Activated naive CD4-positive, alpha-beta T cell treated with anti-CD3 and anti-CD28 coated beads, Interleukin-2, amount 50 U/mL, for 24 hours (primary cell): ENCODE data around the gene KRTAP10-11.
"Not testable (repeated sequence)": the region's sequence is repeated elsewhere in the genome, so short reads cannot be mapped to it uniquely, and the experiment has no call there.

Source experiments
- H3K27ac Mint-ChIP-seq: one replicate; pipeline ENCODE4 v1.8.0; 2021; ENCODE audit warnings: mild to moderate bottlenecking, mixed read lengths
- H3K27me3 Mint-ChIP-seq: one replicate; pipeline ENCODE4 v1.8.0; 2021; ENCODE audit warnings: mixed read lengths
- H3K36me3 Mint-ChIP-seq: one replicate; pipeline ENCODE4 v1.8.0; 2021; ENCODE audit warnings: mixed read lengths
- H3K4me1 Mint-ChIP-seq: one replicate; pipeline ENCODE4 v1.8.0; 2021; ENCODE audit warnings: mixed read lengths
- H3K4me3 Mint-ChIP-seq: one replicate; pipeline ENCODE4 v1.8.0; 2021; ENCODE audit warnings: mild to moderate bottlenecking, mixed read lengths
- H3K9me3 Mint-ChIP-seq: one replicate; pipeline ENCODE4 v1.8.0; 2021; ENCODE audit warnings: mixed read lengths

The KRTAP10-11 gene

GRCh38 chr21:44626673-44627143 lies 19.5 kb upstream of the KRTAP10-11 start, which contains the start of gene KRTAP10-9:
TSS of gene KRTAP10-9 (plus strand) at chr21:44627093. CDS start at chr21:44627172, 79 bp downstream.
- H3K9me3 Mint-ChIP-seq = peaks cover 42% of the 10 kb centered on the region
- no peak within 1 kb of the TSS for H3K4me3 Mint-ChIP-seq
- peaks cover 22% of the 10 kb centered on the region for H3K36me3 Mint-ChIP-seq
- H3K27me3 Mint-ChIP-seq = no peaks in the 10 kb centered on the region
- peak within 1 kb of the TSS; percentile 59 for H3K27ac Mint-ChIP-seq
- peaks cover 38% of the 10 kb centered on the region for H3K4me1 Mint-ChIP-seq

GRCh38 chr21:44627181-44627822 lies 18.9 kb upstream of the KRTAP10-11 start:
- peaks cover 22% of the 10 kb centered on the region for H3K36me3 Mint-ChIP-seq
- H3K4me1 Mint-ChIP-seq = peaks cover 38% of the 10 kb centered on the region
- H3K27ac Mint-ChIP-seq = peak overlapping the region; percentile 59
- H3K9me3 Mint-ChIP-seq = peaks cover 42% of the 10 kb centered on the region
- H3K4me3 Mint-ChIP-seq, H3K27me3 Mint-ChIP-seq: not testable (repeated sequence)

DNA sequence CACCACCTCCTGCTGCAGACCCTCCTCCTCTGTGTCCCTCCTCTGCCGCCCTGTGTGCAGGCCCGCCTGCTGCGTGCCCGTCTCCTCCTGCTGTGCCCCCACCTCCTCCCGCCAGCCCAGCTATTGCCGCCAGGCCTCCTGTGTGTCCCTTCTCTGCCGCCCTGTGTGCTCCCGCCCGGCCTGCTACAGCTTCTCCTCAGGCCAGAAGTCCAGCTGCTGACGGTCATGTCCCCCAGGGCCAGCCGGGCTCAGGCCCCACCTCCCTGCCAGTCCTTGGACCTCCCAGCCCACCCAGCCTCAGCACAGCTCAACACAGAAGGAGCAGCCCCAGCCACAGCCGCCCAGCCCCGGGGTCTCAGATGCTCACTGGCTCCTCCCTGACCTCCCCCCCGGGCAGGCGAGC lies 18.4 kb upstream of the KRTAP10-11 start:
- H3K4me3 Mint-ChIP-seq, H3K27ac Mint-ChIP-seq, H3K27me3 Mint-ChIP-seq: not testable (repeated sequence)
- Mint-ChIP-seq H3K9me3 (peaks cover 37% of the 10 kb centered on the region), H3K4me1 (peaks cover 38% of the 10 kb centered on the region), H3K36me3 (peaks cover 18% of the 10 kb centered on the region)

DNA sequence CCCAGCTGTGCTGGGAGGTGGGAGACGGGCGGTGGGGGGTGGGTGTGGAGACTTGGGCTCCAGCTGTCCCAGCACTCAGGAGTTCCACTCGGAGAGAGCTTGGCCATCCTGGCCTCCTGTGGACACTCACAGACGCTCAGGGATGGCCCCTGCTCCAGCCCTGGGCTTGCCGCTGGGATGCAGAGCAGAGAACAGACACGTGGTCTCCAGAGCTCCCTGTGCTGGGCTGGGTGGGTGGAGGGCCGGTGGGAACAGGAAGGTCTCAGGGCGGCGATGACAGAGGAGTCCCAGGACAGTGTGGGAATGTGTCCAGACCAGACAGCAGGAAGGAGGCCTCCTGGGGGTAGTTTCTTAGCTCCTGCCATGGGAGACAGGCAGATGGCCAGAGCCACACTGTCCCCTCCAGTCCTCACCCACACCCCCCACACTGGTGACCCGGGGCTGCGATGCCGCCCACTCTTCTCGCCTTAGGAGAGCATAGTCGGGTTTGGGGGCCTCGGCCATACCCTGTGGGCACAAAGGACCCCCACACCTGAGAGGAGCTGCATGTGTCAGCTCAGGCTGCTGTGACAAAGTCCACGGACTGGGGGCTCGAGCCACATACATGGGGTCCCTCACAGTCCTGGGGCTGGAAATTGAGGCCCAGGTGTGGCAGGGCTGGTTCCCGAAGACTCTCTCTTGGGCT lies 17.4 kb upstream of the KRTAP10-11 start:
- no peaks in the 10 kb centered on the region for H3K27me3 Mint-ChIP-seq
- peaks cover 15% of the 10 kb centered on the region for H3K36me3 Mint-ChIP-seq
- H3K27ac Mint-ChIP-seq = no peak overlapping the region
- peaks cover 37% of the 10 kb centered on the region for H3K9me3 Mint-ChIP-seq
- H3K4me1 Mint-ChIP-seq = peaks cover 38% of the 10 kb centered on the region
- H3K4me3 Mint-ChIP-seq = no peak overlapping the region

- Mint-ChIP-seq H3K36me3 (peaks cover 13% of the 10 kb centered on the region), H3K9me3 (peaks cover 33% of the 10 kb centered on the region), H3K27me3 (no peaks in the 10 kb centered on the region), H3K4me1 (peaks cover 38% of the 10 kb centered on the region), H3K27ac (no peak overlapping the region), H3K4me3 (peak overlapping the region; percentile 41)
Observed at GRCh38 chr21:44630440-44630839, 15.8 kb upstream of the KRTAP10-11 start.

GRCh38 chr21:44632067-44632466 lies 14.1 kb upstream of the KRTAP10-11 start:
- Mint-ChIP-seq H3K27me3 (no peaks in the 10 kb centered on the region), H3K9me3 (peaks cover 33% of the 10 kb centered on the region), H3K4me1 (peaks cover 32% of the 10 kb centered on the region), H3K36me3 (peaks cover 13% of the 10 kb centered on the region), H3K4me3 (no peak overlapping the region), H3K27ac (no peak overlapping the region)

GRCh38 chr21:44636209-44637017 lies 9.8 kb upstream of the KRTAP10-11 start:
- Mint-ChIP-seq H3K9me3 (peaks cover 29% of the 10 kb centered on the region), H3K27me3 (no peaks in the 10 kb centered on the region), H3K4me1 (no peaks in the 10 kb centered on the region), H3K4me3 (no peak overlapping the region), H3K36me3 (peaks cover 5% of the 10 kb centered on the region), H3K27ac (peak overlapping the region; percentile 76)

DNA sequence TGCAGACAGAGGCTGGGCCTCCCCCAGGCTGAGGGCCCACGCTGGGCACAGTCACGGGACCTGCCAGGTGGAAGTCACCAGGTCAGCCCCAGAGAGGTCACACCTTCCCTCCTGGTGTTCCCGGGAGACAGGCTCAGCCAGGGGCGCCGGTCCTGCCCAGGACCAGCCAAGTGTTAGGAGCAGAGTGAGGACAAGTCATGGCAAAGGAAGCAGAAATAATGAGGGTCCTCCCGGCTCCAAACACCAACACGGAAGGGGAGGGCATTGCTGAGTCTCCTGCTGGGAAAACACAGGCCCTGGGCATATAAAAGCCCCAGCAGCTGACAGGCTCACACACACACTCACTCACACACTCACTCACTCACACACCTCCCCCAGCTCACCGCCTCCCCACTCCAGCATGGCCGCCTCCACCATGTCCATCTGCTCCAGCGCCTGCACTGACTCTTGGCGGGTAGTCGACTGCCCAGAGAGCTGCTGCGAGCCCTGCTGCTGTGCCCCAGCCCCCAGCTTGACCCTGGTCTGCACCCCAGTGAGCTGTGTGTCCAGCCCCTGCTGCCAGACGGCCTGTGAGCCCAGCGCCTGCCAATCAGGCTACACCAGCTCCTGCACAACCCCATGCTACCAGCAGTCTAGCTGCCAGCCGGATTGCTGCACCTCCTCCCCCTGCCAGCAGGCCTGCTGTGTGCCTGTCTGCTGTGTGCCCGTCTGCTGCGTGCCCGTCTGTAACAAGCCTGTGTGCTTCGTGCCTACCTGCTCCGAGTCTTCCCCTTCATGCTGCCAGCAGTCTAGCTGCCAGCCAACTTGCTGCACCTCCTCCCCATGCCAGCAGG lies 9.0 kb upstream of the KRTAP10-11 start, which contains the start of gene KRTAP10-10:
KRTAP10-10 (plus strand) TSS at position 339 of the 833 bp plus-strand sequence; CDS start at position 401, 62 bp downstream.
- Mint-ChIP-seq H3K4me3 (no peak within 1 kb of the TSS), H3K36me3 (peaks cover 5% of the 10 kb centered on the region), H3K4me1 (no peaks in the 10 kb centered on the region), H3K27me3 (no peaks in the 10 kb centered on the region), H3K9me3 (peaks cover 29% of the 10 kb centered on the region), H3K27ac (peak within 1 kb of the TSS; percentile 76)

DNA sequence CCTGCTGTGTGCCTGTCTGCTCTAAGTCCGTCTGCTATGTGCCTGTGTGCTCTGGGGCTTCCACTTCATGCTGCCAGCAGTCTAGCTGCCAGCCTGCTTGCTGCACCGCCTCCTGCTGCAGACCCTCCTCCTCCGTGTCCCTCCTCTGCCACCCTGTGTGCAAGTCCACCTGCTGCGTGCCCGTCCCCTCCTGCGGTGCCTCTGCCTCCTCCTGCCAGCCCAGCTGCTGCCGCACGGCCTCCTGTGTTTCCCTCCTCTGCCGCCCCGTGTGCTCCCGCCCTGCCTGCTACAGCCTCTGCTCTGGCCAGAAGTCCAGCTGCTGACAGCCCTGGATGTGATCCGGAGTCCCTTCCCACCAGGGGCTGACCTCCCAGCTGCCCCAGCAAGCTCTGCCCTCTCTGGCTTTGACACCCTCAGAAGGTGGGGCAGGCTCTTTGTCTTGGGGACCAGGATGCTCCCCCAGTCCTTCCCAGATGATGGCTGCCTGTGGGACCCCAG lies 8.3 kb upstream of the KRTAP10-11 start:
- H3K9me3 Mint-ChIP-seq = peaks cover 29% of the 10 kb centered on the region
- H3K4me3 Mint-ChIP-seq, H3K4me1 Mint-ChIP-seq, H3K27me3 Mint-ChIP-seq, H3K36me3 Mint-ChIP-seq, H3K27ac Mint-ChIP-seq: not testable (repeated sequence)

GRCh38 chr21:44638506-44639330 lies 7.5 kb upstream of the KRTAP10-11 start:
- H3K27me3 Mint-ChIP-seq, H3K4me1 Mint-ChIP-seq, H3K36me3 Mint-ChIP-seq, H3K4me3 Mint-ChIP-seq: not testable (repeated sequence)
- peaks cover 21% of the 10 kb centered on the region for H3K9me3 Mint-ChIP-seq
- H3K27ac Mint-ChIP-seq = peak overlapping the region; percentile 65

DNA sequence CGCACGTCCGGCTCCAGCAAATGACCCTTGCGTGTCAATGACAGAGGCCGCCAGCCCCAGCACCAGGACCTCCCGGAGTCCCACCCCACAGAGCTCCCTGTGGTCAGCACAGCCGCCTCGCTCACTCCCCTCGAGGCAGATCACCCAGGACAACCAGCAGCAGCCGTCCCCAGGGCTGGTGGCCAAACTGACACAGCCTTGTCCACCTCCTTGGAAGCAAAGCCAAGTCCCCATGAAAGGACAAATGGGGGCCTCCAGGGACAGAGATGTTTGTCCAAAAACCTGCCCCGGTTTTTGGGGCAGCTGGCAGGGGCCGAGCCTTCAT lies 6.9 kb upstream of the KRTAP10-11 start:
- Mint-ChIP-seq H3K9me3 (peaks cover 17% of the 10 kb centered on the region), H3K27me3 (no peaks in the 10 kb centered on the region), H3K4me3 (no peak overlapping the region), H3K4me1 (no peaks in the 10 kb centered on the region), H3K27ac (peak overlapping the region; percentile 65), H3K36me3 (peaks cover 2% of the 10 kb centered on the region)

GRCh38 chr21:44640761-44641160 lies 5.5 kb upstream of the KRTAP10-11 start:
- Mint-ChIP-seq H3K9me3 (peaks cover 22% of the 10 kb centered on the region), H3K27ac (no peak overlapping the region), H3K4me3 (no peak overlapping the region), H3K27me3 (no peaks in the 10 kb centered on the region), H3K36me3 (peaks cover 8% of the 10 kb centered on the region), H3K4me1 (no peaks in the 10 kb centered on the region)

DNA sequence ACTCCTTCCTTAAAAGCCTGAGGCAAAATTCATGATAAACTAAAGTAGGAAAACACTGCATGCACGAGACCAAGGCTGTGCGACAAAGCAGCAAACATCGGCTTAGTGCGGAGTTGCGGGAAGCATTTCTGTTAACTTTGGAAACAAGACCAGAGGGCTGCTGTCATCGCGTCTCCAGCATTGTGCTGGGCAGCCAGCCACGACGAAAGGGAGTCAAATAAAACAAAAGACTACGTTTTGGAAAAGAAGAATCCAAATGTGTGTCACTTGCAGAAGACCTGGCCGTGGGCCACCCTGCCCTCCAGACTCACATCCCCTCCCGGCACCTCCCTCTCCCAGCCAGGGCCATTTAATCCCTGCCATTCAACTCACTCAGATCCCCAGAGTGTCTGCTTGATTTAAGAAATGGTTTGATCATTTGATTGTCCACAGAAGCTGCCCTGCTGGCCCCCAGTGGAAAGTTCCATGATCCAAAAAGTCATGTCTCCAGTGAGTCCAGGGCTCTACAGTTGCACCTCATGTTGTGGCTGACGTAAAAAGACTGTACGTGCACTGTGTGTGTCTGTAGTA lies 2.4 kb upstream of the KRTAP10-11 start:
- Mint-ChIP-seq H3K36me3 (peaks cover 8% of the 10 kb centered on the region), H3K4me1 (no peaks in the 10 kb centered on the region), H3K4me3 (no peak overlapping the region), H3K27ac (no peak overlapping the region), H3K9me3 (peaks cover 22% of the 10 kb centered on the region), H3K27me3 (no peaks in the 10 kb centered on the region)

- no peak overlapping the region for H3K4me3 Mint-ChIP-seq
- H3K36me3 Mint-ChIP-seq = peaks cover 8% of the 10 kb centered on the region
- no peaks in the 10 kb centered on the region for H3K27me3 Mint-ChIP-seq
- H3K27ac Mint-ChIP-seq = peak overlapping the region; percentile 62
- H3K4me1 Mint-ChIP-seq = no peaks in the 10 kb centered on the region
- H3K9me3 Mint-ChIP-seq = peaks cover 22% of the 10 kb centered on the region
Observed at GRCh38 chr21:44644878-44645277, 1.3 kb upstream of the KRTAP10-11 start.
